ENCODE results near the gene SAMD13.
"Not testable (repeated sequence)": the region's sequence is repeated elsewhere in the genome, so short reads cannot be mapped to it uniquely, and the experiment has no call there.

The SAMD13 gene

DNA sequence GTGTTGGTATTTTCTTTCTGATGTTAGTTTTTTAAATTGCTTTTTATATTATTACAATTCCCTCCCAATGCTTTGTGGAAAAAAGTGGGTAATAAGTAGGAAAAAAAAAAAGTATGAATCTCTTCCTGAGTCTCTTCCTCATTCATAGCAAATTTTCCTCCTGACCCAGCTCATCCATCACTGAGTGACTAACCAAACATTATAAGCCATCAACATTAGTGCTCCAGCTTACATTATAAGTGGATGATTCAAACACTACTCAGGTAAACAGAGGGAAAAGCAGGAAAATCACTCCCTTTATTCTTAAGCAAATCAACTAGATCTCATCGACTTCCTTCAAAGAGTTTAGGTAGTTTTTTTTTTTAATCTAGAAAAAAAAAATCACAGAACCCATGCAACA, 15.4 kb upstream of the SAMD13 start:
- DNase-seq (ENCODE audit: low read depth), result no peak

- not testable (repeated sequence) for DNase-seq (ENCODE audit: low read depth)
These were observed 14.1 kb upstream of the SAMD13 start for GRCh38 chr1:84287389-84287788.

DNA sequence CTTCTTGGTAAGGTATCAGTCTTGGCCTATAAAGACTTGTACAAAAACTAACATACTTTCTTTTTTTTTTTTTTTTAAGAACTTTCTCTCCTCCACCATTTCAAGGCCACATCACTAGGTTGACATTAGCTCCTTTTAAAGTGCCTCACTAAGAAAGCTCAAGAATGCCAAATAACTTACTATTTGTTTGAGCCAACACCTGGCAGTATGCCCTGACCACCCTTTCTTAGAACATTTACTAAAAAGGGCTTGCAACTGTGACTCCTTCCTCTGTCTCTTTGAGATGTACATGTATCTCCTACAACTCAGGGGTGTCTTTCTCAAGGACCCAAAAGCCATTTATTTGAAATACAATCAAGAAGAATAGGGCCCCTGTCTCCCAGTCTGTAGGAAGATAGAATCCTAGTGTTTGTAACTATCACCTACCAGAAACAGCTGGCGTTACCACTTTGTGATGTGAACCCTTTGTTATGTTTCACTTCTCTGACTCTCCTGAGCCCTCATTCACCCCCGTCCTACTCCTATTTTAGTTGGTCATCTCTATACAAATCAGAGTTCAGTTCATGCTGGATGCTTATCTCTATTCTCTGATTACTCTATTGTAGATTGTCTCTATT, 12.2 kb upstream of the SAMD13 start:
- DNase-seq (ENCODE audit: low read depth), result no peak

GRCh38 chr1:84291882-84292655, 9.4 kb upstream of the SAMD13 start:
- no peak for DNase-seq (ENCODE audit: low read depth)

GRCh38 chr1:84293766-84294165, 7.7 kb upstream of the SAMD13 start:
- DNase-seq (ENCODE audit: low read depth), result no peak

DNA sequence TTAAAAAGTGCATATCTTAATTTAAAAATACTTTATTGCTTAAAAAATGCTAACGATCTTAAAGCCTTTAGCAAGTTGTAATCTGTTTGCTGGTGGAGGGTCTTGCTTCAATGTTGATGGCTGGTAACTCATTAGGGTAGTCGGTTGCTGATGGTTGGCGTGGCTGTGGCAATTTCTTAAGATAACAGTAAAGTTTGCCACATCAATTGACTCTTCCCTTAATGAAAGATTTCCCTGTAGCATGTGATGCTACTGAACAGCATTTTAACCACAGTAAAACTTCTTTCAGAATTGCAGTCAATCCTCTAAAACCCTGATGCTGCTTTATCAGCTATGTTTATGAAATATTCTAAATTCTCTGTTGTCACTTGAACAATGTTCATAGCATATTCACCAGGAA, 6.8 kb upstream of the SAMD13 start:
- no peak for DNase-seq (ENCODE audit: low read depth)

GRCh38 chr1:84297546-84298244, 3.8 kb upstream of the SAMD13 start:
- DNase-seq (ENCODE audit: low read depth), result no peak

- DNase-seq (ENCODE audit: low read depth), result peak; percentile 49
These were observed 3.2 kb upstream of the SAMD13 start for GRCh38 chr1:84298328-84298683.

GRCh38 chr1:84298684-84299535, 2.6 kb upstream of the SAMD13 start:
- peak; percentile 43 for DNase-seq (ENCODE audit: low read depth)

DNA sequence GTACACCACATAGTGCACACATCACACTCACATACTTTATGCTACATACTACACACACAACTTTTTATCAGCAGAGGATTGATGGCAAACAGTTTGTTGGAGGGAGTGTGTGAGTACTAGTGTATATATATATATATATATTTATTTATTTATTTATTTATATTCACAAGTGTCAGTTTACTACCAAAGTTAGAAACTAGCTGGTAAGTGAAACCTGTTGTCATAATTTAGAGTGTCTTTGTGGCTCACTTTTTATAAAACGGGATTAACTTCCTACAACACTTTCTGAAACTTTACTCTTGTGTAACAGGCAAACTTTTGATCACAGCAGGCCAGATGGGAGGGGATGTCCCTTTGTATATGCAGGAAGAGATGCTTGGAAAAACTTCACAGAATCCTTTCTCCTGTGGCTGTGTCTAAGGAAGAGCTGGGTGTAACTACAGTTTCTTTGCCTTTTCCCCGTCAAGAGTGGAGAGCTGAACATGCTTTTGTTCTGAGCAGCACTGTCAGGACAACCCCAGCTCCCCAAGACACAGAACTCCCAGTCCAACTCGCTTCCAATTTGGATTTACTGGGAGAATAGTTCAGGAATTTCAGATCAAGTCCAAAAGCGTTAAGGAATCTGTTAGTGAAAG, 1.9 kb upstream of the SAMD13 start:
- no peak for DNase-seq (ENCODE audit: low read depth)

GRCh38 chr1:84300501-84300900, 1.0 kb upstream of the SAMD13 start:
- DNase-seq (ENCODE audit: low read depth), result no peak

GRCh38 chr1:84301785-84302385, 377 bp downstream of the SAMD13 start:
- no peak for DNase-seq (ENCODE audit: low read depth)

DNA sequence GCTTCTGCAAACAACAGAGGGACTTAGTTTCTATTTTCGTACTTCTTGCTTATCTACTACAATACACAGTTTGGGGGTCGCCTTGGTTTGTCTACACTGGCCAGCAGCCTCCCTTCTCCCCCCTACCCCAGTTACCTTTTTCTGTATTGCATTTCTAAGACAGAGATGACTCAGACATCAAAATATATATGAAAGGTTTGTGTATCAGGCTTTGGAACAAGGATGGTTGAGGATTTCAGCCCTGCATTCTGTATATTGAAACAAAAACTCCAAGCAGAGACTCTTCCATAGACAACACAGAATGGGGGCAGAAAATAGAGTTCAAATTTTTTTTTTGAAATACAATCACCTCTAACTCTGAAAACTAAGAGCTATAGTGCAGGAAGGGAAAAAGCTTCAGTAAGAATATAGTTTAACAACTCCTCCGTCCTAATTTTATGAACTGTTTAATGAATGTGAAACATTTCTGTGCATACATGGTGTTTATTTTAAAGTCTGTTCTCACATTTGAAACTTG, 1.9 kb downstream of the SAMD13 start:
- DNase-seq (ENCODE audit: low read depth), result no peak

- no peak for DNase-seq (ENCODE audit: low read depth)
These were observed 5.9 kb downstream of the SAMD13 start for GRCh38 chr1:84307398-84307797.

- DNase-seq (ENCODE audit: low read depth), result no peak
These were observed 9.8 kb downstream of the SAMD13 start for GRCh38 chr1:84311296-84311695.

- DNase-seq (ENCODE audit: low read depth), result peak; percentile 3
These were observed 18.2 kb downstream of the SAMD13 start for GRCh38 chr1:84319662-84320061.

DNA sequence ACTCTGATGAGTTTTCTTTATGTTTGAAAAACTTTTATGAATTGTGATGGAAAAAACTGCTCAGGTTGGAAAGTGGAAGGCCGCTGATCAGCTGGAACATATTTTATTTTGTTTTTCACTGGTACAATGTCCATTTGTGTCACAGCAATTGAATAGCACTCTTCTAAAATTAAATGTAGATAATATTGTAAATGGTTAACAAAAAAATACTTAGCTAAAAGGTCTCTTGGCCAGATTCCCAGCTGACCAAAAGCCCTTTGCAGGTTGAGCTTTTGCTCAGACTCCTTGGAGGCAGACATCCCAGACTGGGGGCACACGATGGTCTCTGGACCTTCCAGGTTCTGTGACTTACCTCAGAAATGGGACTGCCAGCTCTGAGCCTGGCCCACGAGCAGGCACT, 26.3 kb downstream of the SAMD13 start:
- no peak for DNase-seq (ENCODE audit: low read depth)

DNA sequence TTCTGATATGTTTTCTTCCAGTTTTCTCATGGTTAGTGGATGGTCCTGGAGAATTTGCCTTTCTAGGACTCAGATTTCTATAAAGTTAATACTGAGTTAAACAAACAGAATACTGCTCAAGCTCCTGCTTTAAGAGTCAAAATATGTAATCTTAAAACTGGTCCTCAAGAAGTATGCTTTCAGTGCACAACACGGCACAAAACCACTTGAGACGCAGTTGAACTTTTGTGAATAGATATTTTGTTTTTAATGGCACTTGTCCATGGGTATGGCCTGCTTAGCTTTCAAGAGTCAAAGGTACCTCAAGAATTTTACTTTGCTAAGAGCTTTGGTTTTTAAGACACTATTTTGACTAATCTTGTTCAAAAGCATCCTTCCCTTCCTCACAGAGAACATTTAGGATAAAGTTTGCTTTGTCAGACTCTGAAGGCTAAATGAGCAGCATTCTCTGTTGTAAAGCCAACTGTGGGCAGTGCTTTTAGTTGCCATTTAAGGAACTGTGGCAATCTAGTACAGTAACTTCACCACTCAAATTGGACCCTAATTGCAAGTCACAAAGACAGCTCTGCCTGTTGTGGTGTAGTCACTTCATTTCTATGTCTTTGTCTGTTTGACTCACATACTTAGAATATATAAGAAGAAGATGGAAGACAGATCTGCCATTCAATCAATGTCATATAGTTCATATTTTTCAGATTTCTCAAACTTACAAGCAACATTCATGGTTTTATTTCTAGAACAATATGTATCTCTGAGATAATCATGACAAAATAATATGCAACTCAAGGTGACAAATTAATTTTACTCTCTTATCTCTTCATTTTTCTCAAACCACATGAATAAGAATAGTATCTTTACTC, 28.8 kb downstream of the SAMD13 start:
- DNase-seq (ENCODE audit: low read depth), result no peak

DNA sequence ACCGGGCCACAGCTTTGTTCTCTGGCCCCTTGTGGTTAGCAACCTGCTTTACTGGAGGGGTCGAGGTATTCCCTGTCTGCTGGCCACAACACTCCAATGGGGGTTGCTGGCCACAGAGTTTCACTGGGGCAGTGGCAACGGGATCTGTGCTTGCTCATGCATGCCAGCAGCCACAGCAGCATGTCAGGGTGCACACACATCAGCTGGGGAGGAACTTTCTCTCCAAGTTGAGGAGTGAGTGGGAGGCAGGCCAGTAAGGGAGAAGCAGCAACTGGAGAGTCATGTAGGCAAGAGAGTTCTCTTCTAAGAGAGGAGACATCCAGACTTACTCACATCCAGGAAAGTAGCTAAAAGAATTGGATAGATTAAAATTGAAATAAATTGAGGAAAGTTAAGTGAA, 38.0 kb downstream of the SAMD13 start:
- DNase-seq (ENCODE audit: low read depth), result peak; percentile 23

GRCh38 chr1:84344286-84344685, 42.8 kb downstream of the SAMD13 start:
- DNase-seq (ENCODE audit: low read depth), result peak; percentile 50

Data from EH (cell line).